Embryonic facial prominence (tissue), 1 donor: Measurements from ENCODE around the gene SPDEF.
A peak's percentile ranks its signal among the peaks of the same experiment; 100 is the strongest.

Experiments
- DNase-seq: peaks from one replicate; pipeline ENCODE4 v3.0.0-alpha.2; 2016; ENCODE audit errors: extremely low spot score

SPDEF gene

DNA sequence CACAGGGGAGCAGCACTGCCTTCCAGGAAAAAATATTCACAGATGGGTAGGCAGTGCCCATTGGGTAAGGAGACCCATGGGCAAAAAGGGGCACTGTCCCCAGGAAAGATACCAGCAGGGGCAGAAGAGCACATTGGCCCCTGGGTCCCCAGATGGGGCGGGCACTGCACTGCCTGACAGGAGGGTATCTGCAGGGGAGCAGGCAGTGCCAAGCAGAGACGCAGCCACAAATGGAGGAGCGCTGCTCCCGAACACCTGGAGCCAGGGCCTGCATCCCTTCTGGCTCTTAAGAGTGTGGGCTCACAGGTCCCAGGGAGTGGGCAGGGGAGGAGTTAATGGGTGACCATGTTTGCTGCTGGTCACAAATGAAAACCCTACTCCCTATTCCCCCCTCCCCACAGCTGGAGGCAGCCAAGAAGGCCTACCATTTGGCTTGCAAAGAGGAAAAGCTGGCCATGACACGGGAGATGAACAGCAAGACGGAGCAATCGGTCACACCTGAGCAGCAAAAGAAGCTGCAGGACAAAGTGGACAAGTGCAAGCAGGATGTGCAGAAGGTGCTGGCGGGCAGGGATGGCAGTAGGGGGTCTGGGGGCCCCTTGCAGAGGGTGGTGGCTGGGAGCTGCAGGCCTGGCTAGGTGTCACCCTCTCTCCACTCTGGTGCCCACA lies 27.0 kb downstream of the SPDEF start:
- DNase-seq: no peak

- DNase-seq: no peak
Measured at GRCh38 chr6:34527751-34528670, 28.1 kb downstream of the SPDEF start.

DNA sequence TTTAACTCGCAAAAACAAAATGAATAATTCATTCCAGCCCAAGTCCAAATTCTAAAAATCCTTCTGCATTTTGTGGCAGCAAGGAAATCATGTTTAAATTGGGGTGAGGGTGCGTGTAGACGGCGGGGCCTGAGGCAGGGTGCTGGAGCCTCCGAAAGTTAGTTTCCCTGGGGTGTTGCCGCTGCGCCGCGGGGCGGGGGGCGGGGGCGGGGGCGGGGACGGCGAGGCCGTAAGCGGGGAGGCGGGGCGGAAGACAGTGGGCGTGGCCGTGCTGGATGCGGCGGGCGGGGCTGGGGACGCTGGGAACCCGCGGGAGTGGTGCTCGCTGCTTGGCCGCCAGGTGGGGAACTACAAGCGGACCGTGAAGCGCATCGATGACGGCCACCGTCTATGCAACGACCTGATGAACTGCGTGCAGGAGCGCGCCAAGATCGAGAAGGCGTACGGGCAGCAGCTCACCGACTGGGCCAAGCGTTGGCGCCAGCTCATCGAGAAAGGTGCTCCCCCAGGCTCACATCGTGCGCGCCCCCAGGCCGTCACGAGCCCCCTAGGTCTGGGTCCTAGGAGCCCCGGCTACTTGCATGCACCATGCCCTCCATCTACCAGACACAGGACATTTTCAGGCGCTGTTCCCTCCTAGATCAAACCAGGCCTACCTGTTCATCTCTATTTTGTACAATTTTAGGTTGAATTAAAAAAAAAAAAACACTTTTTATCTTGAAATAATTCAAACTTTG lies 29.0 kb downstream of the SPDEF start:
- peak; percentile 81 for DNase-seq

DNA sequence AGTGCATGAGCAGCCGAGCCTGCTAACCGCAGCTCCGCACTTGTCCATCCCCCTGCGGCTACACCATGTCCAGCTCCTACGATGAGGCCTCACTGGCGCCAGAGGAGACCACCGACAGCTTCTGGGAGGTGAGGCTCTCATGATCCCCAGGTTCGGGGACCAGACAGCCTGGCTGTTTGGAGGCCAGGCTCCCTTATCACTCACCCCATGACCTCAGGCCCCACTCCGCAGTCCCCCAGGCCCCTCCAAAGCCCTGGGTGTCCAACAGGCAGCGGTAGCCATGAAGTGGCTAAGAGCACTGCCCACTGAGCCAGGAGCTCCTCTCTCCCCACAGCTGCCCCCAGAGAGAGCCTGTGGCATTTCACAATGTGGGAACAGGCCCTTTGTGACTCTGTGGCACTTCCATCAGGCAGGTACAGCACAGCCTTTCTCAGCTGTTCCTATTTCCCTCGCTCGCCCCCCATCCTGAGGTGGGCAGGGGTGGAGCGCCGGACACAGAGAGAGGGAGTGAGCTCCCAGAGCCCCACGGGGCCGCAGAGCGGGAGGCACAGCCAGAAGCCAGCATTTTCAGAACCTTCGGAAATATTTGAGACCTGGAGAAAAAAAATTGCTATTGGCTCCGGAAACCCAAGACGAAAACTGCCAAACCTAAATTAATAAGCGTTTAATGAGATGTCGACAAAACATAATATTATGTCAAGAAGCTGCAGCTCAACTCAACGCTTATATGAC lies 29.7 kb downstream of the SPDEF start:
- no peak for DNase-seq

DNA sequence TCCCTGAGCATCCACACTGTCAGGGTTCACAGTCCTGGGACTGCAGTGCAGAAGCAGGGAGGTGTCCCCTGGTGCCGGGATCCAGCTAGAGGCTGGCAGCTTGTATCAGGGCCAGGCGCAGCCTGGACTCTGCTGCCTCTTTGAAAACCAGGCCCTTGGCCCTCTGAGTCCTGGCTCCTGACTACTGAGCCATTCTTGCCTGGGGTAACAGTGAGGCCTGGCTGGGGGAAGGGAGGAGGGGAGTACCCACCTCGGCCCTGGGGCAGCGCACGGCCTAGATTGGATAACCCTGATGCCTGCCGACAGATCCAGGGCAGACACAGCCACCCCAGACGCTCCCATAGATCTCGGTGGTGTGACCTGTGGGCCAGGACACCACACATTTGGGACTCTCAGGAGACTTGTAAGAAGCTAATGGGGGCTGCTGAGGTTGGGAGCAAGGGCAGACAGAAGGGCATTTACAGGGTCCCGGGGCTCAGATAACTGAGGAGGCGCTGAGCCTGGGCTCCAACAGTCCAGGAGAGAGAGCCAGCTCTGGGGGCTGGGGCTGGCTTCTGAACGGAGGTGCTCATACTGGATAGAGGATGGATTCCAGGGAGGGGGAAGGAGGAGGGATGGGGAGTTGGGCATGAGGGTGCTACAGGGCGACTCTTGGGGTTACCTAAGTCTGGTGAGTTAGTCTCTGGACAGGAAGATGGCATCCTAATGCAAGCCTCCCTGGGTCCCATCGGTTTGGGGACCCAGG lies 30.5 kb downstream of the SPDEF start:
- DNase-seq: no peak

GRCh38 chr6:34524971-34525370 lies 31.2 kb downstream of the SPDEF start:
- DNase-seq: no peak

GRCh38 chr6:34524499-34524898 lies 31.6 kb downstream of the SPDEF start:
- no peak for DNase-seq

DNA sequence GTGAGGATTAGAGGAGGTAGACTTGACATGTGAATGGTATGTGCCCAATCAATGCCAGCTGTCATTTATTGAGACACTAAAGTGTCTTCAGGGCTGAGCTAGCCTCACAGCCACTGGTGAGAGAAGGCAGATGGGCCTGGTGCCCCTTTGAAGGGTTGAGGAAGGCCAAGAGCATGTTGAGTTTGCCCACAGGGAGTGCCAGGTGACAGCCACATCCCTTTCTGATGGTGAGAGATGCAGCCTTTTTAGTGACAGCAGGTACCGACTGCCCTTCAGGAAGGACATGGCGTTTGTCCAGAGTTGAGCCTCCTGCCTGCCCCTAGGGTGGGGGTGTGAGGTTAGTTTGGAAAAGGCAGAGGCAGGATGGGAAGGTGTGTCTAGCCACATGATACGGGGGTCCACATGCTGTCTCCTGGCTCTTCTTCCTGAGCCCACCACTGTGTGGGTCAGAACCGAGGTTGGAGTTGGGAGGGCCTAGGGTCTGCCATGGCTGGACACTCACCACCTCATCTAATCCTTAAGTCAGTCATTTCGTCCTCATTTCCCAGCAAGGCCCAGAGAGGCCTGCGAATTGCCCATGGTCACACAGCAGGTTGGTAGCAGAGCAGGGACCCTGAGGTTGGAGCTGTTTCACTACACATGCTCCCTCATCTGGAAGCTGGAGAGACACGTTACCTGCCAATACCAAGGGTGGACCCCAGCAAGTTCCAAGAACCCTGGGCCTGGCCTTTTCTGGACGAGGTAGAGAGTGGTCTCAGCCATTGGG lies 32.5 kb downstream of the SPDEF start:
- DNase-seq: no peak

- no peak for DNase-seq
Measured at GRCh38 chr6:34522761-34523160, 33.4 kb downstream of the SPDEF start.

DNA sequence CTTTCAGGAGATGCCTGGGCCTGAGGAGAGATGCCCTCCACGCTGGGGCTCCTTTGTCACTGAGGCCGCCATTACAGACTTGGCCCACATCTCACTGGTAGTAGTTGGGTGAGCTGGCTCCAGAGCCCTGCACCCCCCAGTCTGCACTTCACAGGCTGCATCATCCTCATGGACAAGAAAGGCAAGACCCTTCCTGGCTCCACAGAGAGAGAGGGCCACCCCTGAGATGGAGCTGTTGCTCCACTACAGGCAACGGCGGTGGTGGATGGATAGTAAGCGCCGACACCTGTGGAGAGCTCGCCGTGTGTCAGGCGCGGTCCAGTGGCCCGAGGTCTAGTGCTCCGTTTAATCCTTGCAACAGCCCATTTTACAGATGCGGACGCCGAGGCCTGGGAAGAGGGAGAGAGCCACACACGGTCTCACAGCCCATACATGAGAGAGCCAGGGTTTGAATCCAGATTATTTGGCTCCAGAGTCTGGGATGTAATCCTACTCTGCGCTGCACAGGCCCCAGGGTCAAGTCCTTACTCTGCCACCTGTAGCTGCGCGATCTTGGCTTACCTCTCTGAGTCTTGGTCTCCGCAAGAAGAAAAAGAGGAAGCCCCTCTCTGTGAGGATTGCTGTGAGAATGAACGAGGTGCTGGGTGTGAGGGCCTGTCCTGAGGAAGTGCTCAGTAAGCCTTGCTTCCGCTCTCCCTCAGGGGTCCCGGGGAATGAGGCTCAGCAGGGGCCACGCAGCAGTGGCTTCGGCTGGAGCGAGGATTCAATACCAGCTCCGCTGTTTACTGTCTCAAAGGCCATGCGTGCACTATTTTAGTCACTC lies 34.5 kb downstream of the SPDEF start:
- DNase-seq: no peak

DNA sequence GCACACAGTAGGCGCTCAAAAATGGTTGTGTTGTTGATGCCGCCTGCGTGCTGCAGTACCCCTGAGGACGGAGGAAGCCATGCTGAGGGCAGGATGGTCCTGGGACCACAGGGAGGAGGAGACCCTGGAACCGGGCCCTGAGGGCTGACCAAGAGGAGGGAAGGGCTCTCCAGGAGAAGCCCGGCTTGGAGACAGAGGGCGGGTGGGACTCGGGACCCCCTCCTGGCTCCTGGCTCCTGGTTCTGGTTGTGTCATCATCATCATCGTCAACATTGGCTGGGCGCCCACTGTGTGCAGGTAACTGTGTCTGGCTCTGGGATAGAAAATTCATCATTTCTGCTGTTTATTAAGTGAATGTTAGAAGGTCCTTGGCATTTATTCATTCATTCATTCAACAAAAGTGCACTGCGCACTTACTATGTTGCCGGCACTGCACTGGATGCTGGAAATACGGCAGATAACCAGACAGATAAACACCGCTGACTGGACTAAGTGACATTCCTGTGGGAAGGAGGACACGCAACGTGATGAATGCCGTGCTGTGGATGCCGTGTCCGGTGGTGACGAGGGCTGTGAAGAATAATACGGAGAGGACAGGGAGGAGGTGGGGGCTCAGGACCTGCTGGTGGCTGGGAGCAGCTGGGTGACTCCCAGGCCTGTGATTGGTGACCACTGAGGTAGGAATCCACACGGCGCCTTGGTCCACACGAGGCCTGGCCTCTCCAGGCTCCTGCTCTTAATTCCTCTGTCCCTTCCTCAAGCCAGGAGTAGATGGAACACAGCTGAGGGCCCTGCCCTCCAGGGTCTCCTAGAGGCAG lies 35.3 kb downstream of the SPDEF start:
- DNase-seq: no peak

DNA sequence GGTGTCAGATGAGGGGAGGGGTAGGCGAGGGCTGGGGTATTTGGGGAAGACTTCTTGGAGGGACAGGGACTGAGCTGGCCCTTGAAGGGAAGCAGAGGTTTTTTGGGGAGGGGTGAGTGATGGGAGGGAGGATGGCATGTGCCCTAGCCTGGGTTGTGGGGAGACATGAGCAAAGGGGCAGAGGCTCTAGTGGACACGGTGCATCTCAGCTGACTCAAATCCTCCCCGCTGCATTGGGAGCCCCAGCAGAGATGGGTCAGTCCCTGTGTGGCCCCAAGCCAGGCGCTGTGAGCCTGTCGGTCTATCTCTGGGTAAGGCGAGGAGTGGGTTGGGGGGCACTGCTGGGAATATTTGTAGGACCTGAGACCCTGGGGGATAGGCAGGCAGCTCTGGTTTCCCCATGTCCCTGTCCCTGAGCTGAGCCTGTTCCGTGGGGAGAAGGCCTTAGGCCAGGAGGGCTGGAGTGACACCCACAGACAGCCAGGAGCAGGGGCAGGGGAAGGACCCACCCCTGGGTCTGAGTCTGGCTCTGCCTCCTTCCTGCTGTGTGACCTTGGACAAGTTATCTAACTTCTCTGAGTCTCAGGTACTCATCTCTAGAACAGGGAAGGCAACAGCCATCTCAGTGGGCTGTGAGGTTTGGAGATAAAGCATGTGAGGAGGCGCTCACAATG lies 36.0 kb downstream of the SPDEF start:
- DNase-seq: no peak

DNA sequence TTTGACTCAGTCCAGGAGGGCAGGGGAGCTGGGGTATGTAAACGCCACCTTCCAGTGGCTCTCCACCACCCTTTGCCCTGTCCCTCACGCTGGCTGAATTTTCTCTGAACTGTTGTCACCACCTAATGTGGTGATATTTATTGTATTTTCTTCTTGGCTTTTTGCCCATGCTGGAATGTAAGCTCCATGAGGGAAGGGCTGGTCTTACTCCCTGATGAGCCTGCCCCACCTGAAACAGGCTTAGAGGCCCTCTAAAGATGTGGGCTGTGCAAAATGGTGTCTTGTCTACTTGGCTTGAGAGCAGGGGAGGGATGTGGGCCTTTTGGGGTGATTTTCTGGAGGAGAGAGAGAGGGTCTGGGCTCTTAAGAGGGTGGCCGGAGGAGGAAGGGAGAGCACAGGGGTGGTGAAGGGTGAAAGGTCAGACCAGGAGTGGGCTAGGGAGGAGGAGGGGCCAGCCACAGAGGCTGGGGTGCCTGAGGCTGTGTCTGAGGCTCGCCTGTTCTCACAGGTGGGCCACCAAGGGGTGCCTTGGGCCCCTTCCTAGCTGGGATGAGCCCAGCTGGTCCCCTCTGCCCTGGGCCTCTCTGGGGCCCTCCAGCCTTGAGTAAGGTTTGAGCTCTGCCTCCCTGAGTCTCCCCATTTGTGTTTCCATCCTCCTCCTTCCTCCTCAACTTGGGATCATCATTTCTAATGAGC lies 37.3 kb downstream of the SPDEF start:
- no peak for DNase-seq

GRCh38 chr6:34517966-34518365 lies 38.2 kb downstream of the SPDEF start:
- DNase-seq: no peak

DNA sequence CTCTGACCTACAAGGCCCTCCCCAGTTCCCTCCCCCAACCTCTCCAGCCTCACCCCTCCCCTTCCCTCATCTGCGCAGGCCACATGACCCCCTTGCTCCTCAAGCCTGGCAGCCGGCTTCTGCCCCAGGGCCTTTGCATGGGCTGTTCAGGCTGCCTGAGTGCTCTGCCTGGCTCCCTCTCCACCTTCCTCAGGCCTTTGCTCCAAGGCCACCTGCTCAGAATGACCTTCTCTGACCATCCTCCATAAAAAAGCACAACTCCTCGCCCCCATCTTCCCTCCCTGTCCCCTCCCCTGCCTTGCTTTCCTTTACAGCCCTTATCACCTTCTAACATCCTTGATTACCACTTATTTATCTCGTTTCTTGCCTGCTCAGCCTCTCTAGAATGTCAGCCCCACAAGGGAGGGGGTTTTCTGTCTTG lies 38.7 kb downstream of the SPDEF start:
- DNase-seq: no peak

- no peak for DNase-seq
Measured at GRCh38 chr6:34516391-34517324, 39.5 kb downstream of the SPDEF start.
